Dendritic cell treated with granulocyte-macrophage colony-stimulating factor and Interleukin-4, amounts not matched to agents 40 ng/mL and 50 ng/mL, for 4 days (primary cell): Measurements from ENCODE around the gene IQCF6.
"Not testable (repeated sequence)": the region's sequence is repeated elsewhere in the genome, so short reads cannot be mapped to it uniquely, and the experiment has no call there.

Experiments
- H3K27ac Mint-ChIP-seq: one replicate; pipeline ENCODE4 v1.8.0; 2022; ENCODE audit warnings: mild to moderate bottlenecking, mixed read lengths
- H3K27me3 Mint-ChIP-seq: one replicate; pipeline ENCODE4 v1.8.0; 2022; ENCODE audit warnings: mild to moderate bottlenecking, mixed read lengths
- H3K36me3 Mint-ChIP-seq: one replicate; pipeline ENCODE4 v1.8.0; 2022; ENCODE audit warnings: low read depth, mixed read lengths
- H3K4me1 Mint-ChIP-seq: one replicate; pipeline ENCODE4 v1.8.0; 2022; ENCODE audit warnings: low read depth, mixed read lengths
- H3K4me3 Mint-ChIP-seq: one replicate; pipeline ENCODE4 v1.8.0; 2022; ENCODE audit warnings: mild to moderate bottlenecking, moderate library complexity, mixed read lengths
- H3K9me3 Mint-ChIP-seq: one replicate; pipeline ENCODE4 v1.8.0; 2022; ENCODE audit warnings: mixed read lengths
- intact Hi-C: fragments of 100-400 bp; cut with micrococcal nuclease; formaldehyde crosslinking; loops from one replicate; pipeline ENCODE4 v1.15.0; 2022

IQCF6 gene

GRCh38 chr3:51748327-51748726 lies 30.7 kb downstream of the IQCF6 start:
- Mint-ChIP-seq H3K36me3 (no peaks in the 10 kb centered on the region), H3K27me3 (peaks cover 6% of the 10 kb centered on the region), H3K9me3 (no peaks in the 10 kb centered on the region), H3K4me1 (peaks cover 7% of the 10 kb centered on the region), H3K4me3 (no peak overlapping the region), H3K27ac (no peak overlapping the region)
- intact Hi-C loops = no loop called here

- peaks cover 12% of the 10 kb centered on the region for H3K4me1 Mint-ChIP-seq
- no peaks in the 10 kb centered on the region for H3K9me3 Mint-ChIP-seq
- no peak overlapping the region for H3K4me3 Mint-ChIP-seq
- no peak overlapping the region for H3K27ac Mint-ChIP-seq
- H3K36me3 Mint-ChIP-seq = no peaks in the 10 kb centered on the region
- peaks cover 4% of the 10 kb centered on the region for H3K27me3 Mint-ChIP-seq
- intact Hi-C loops = no loop called here
Measured at GRCh38 chr3:51747840-51748239, 31.2 kb downstream of the IQCF6 start.

GRCh38 chr3:51742978-51743377 lies 36.1 kb downstream of the IQCF6 start:
- Mint-ChIP-seq H3K4me1 (peaks cover 48% of the 10 kb centered on the region), H3K27ac (peak overlapping the region; percentile 43)
- H3K4me3 Mint-ChIP-seq, H3K27me3 Mint-ChIP-seq, H3K36me3 Mint-ChIP-seq, intact Hi-C loops, H3K9me3 Mint-ChIP-seq: not testable (repeated sequence)

GRCh38 chr3:51742320-51742719 lies 36.7 kb downstream of the IQCF6 start:
- H3K4me3 Mint-ChIP-seq, H3K27ac Mint-ChIP-seq, H3K27me3 Mint-ChIP-seq, H3K36me3 Mint-ChIP-seq, intact Hi-C loops, H3K9me3 Mint-ChIP-seq: not testable (repeated sequence)
- H3K4me1 Mint-ChIP-seq = peaks cover 55% of the 10 kb centered on the region

- intact Hi-C loops = no loop called here
- H3K27ac Mint-ChIP-seq = peak overlapping the region; percentile 82
Measured at GRCh38 chr3:51739110-51739509, 39.9 kb downstream of the IQCF6 start.

GRCh38 chr3:51735950-51736349 lies 43.1 kb downstream of the IQCF6 start:
- intact Hi-C loops = no loop called here

More at GRCh38 chr3:51739110-51739509, 39.9 kb downstream of the IQCF6 start:
- no peaks in the 10 kb centered on the region for H3K9me3 Mint-ChIP-seq
- H3K4me3 Mint-ChIP-seq = no peak overlapping the region
- no peaks in the 10 kb centered on the region for H3K36me3 Mint-ChIP-seq
- peaks cover 2% of the 10 kb centered on the region for H3K27me3 Mint-ChIP-seq
- H3K4me1 Mint-ChIP-seq = peaks cover 68% of the 10 kb centered on the region

GRCh38 chr3:51735039-51735438 lies 44.0 kb downstream of the IQCF6 start:
- Mint-ChIP-seq H3K4me1 (peaks cover 42% of the 10 kb centered on the region), H3K36me3 (no peaks in the 10 kb centered on the region), H3K27ac (no peak overlapping the region), H3K27me3 (peaks cover 4% of the 10 kb centered on the region), H3K9me3 (no peaks in the 10 kb centered on the region), H3K4me3 (no peak overlapping the region)
- intact Hi-C loops = no loop called here

More at GRCh38 chr3:51735950-51736349, 43.1 kb downstream of the IQCF6 start:
- Mint-ChIP-seq H3K4me1 (peaks cover 49% of the 10 kb centered on the region), H3K27me3 (peaks cover 2% of the 10 kb centered on the region), H3K27ac (no peak overlapping the region), H3K4me3 (no peak overlapping the region), H3K36me3 (no peaks in the 10 kb centered on the region), H3K9me3 (no peaks in the 10 kb centered on the region)

- Mint-ChIP-seq H3K36me3 (no peaks in the 10 kb centered on the region), H3K9me3 (no peaks in the 10 kb centered on the region), H3K4me1 (peaks cover 37% of the 10 kb centered on the region), H3K27ac (no peak overlapping the region), H3K4me3 (no peak overlapping the region), H3K27me3 (peaks cover 4% of the 10 kb centered on the region)
- intact Hi-C loops = no loop called here
Measured at GRCh38 chr3:51734572-51734907, 44.5 kb downstream of the IQCF6 start.

- no peak overlapping the region for H3K27ac Mint-ChIP-seq
Measured at GRCh38 chr3:51733859-51734571, 45.0 kb downstream of the IQCF6 start.

GRCh38 chr3:51729042-51729633 lies 49.9 kb downstream of the IQCF6 start:
- Mint-ChIP-seq H3K4me3 (no peak overlapping the region), H3K27me3 (peaks cover 10% of the 10 kb centered on the region), H3K4me1 (peaks cover 2% of the 10 kb centered on the region), H3K36me3 (no peaks in the 10 kb centered on the region), H3K9me3 (no peaks in the 10 kb centered on the region), H3K27ac (no peak overlapping the region)
- intact Hi-C loops = no loop called here

More at GRCh38 chr3:51733859-51734571, 45.0 kb downstream of the IQCF6 start:
- Mint-ChIP-seq H3K4me3 (no peak overlapping the region), H3K9me3 (no peaks in the 10 kb centered on the region), H3K36me3 (no peaks in the 10 kb centered on the region), H3K27me3 (peaks cover 8% of the 10 kb centered on the region), H3K4me1 (peaks cover 32% of the 10 kb centered on the region)
- intact Hi-C loops = no loop called here
